HEK293 (cell line): ENCODE data around the gene SEC62.

Experiments used
- ZFHX2 ChIP-seq: fragments of 450-650 bp; formaldehyde crosslinking; conservative IDR thresholded peaks from 2 replicates; pipeline ENCODE4 v1.5.1; 2016; ENCODE audit warnings: missing biosample characterization, missing genetic modification characterization
- ZNF175 ChIP-seq: fragments of 450-650 bp; formaldehyde crosslinking; IDR thresholded peaks from 2 replicates; pipeline ENCODE4 v1.5.1; 2016; ENCODE audit warnings: missing biosample characterization, missing genetic modification characterization
- ZNF211 ChIP-seq: fragments of 450-650 bp; formaldehyde crosslinking; IDR thresholded peaks from 2 replicates; pipeline ENCODE4 v1.5.1; 2016; ENCODE audit warnings: low read depth, missing biosample characterization, missing genetic modification characterization
- ZNF221 ChIP-seq: fragments of 450-650 bp; formaldehyde crosslinking; IDR thresholded peaks from 2 replicates; pipeline ENCODE4 v1.5.1; 2017; ENCODE audit warnings: missing biosample characterization, missing genetic modification characterization, borderline replicate concordance
- ZNF707 ChIP-seq: fragments of 450-650 bp; formaldehyde crosslinking; IDR thresholded peaks from 2 replicates; pipeline ENCODE4 v1.5.1; 2016; ENCODE audit warnings: missing biosample characterization, missing genetic modification characterization
- TF ChIP-seq, protein P1 (sequence below): fragments of 450-650 bp; IDR thresholded peaks from 2 replicates; pipeline ENCODE4 v1.5.1; 2018; ENCODE audit warnings: missing biosample characterization, missing genetic modification characterization
- TF ChIP-seq, protein P2 (sequence below): fragments of 450-650 bp; formaldehyde crosslinking; IDR thresholded peaks from 2 replicates; pipeline ENCODE4 v1.5.1; 2016; ENCODE audit warnings: missing biosample characterization, missing genetic modification characterization
- TF ChIP-seq, protein P3 (sequence below): fragments of 450-650 bp; formaldehyde crosslinking; IDR thresholded peaks from 2 replicates; pipeline ENCODE4 v1.5.1; 2016; ENCODE audit warnings: missing biosample characterization, missing genetic modification characterization
- TF ChIP-seq, protein P4 (sequence below): fragments of 450-650 bp; formaldehyde crosslinking; IDR thresholded peaks from 2 replicates; pipeline ENCODE4 v1.5.1; 2016; ENCODE audit warnings: missing biosample characterization, missing genetic modification characterization
- TF ChIP-seq, protein P5 (sequence below): fragments of 450-650 bp; formaldehyde crosslinking; IDR thresholded peaks from 2 replicates; pipeline ENCODE4 v1.5.1; 2016; ENCODE audit warnings: missing biosample characterization, missing genetic modification characterization

DNA sequence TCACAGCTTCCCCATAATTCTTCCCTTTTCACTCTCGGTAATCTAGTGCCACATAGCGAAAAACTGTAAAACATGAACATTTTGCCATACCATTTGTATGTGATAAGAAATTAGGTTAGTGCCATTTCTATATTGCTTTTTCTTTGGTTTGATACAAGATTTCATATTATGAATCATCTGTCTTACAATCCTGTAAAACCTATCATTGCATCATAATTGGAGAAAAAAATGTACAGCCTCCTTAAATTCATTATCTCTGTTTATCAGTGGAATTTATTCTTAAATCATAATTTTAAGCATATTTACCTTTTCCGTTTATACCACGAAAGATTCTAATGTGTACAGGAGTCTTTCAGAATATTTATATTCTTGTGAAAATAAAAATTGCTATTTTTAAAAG is 23.8 kb downstream of the SEC62 start:
- TF ChIP-seq, protein P1, sequence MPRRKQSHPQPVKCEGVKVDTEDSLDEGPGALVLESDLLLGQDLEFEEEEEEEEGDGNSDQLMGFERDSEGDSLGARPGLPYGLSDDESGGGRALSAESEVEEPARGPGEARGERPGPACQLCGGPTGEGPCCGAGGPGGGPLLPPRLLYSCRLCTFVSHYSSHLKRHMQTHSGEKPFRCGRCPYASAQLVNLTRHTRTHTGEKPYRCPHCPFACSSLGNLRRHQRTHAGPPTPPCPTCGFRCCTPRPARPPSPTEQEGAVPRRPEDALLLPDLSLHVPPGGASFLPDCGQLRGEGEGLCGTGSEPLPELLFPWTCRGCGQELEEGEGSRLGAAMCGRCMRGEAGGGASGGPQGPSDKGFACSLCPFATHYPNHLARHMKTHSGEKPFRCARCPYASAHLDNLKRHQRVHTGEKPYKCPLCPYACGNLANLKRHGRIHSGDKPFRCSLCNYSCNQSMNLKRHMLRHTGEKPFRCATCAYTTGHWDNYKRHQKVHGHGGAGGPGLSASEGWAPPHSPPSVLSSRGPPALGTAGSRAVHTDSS: no peak
- TF ChIP-seq, protein P2, sequence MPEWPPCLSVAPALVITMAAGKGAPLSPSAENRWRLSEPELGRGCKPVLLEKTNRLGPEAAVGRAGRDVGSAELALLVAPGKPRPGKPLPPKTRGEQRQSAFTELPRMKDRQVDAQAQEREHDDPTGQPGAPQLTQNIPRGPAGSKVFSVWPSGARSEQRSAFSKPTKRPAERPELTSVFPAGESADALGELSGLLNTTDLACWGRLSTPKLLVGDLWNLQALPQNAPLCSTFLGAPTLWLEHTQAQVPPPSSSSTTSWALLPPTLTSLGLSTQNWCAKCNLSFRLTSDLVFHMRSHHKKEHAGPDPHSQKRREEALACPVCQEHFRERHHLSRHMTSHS: no peak
- TF ChIP-seq, protein P3, sequence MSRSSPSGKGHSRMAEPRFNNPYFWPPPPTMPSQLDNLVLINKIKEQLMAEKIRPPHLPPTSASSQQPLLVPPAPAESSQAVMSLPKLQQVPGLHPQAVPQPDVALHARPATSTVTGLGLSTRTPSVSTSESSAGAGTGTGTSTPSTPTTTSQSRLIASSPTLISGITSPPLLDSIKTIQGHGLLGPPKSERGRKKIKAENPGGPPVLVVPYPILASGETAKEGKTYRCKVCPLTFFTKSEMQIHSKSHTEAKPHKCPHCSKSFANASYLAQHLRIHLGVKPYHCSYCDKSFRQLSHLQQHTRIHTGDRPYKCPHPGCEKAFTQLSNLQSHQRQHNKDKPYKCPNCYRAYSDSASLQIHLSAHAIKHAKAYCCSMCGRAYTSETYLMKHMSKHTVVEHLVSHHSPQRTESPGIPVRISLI (tag by site-specific recombination): no peak
- TF ChIP-seq, protein P4, sequence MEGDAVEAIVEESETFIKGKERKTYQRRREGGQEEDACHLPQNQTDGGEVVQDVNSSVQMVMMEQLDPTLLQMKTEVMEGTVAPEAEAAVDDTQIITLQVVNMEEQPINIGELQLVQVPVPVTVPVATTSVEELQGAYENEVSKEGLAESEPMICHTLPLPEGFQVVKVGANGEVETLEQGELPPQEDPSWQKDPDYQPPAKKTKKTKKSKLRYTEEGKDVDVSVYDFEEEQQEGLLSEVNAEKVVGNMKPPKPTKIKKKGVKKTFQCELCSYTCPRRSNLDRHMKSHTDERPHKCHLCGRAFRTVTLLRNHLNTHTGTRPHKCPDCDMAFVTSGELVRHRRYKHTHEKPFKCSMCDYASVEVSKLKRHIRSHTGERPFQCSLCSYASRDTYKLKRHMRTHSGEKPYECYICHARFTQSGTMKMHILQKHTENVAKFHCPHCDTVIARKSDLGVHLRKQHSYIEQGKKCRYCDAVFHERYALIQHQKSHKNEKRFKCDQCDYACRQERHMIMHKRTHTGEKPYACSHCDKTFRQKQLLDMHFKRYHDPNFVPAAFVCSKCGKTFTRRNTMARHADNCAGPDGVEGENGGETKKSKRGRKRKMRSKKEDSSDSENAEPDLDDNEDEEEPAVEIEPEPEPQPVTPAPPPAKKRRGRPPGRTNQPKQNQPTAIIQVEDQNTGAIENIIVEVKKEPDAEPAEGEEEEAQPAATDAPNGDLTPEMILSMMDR: no peak
- TF ChIP-seq ZNF175 (tag by site-specific recombination): no peak
- TF ChIP-seq ZNF221: no peak
- TF ChIP-seq ZFHX2 (tag by site-specific recombination): no peak
- TF ChIP-seq ZNF211 (tag by site-specific recombination): no peak
- no peak for TF ChIP-seq ZNF707
- TF ChIP-seq, protein P5, sequence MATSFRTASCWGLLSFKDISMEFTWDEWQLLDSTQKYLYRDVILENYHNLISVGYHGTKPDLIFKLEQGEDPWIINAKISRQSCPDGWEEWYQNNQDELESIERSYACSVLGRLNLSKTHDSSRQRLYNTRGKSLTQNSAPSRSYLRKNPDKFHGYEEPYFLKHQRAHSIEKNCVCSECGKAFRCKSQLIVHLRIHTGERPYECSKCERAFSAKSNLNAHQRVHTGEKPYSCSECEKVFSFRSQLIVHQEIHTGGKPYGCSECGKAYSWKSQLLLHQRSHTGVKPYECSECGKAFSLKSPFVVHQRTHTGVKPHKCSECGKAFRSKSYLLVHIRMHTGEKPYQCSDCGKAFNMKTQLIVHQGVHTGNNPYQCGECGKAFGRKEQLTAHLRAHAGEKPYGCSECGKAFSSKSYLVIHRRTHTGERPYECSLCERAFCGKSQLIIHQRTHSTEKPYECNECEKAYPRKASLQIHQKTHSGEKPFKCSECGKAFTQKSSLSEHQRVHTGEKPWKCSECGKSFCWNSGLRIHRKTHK (tag by site-specific recombination): no peak
